ENCODE results near the gene VPS13C. TPM values are rescaled to one million over a fixed set of nuclear protein-coding genes. Genes with fewer than 3 reads are reported as not detected.

The VPS13C gene
- total and polyA plus RNA-seq, 2 donors (not counting 3 experiments of a cell fraction or from before 2014, with no cell fraction given), result 10.8 to 60.3 TPM

- H3K36me3 ChIP-seq (ENCODE audit: control insufficient read depth in 2 of 2, extremely low read depth in 1 of 2, insufficient read depth in 2 of 2, low read length in 2 of 2), result no peaks in the 10 kb centered on the region
- H3K4me1 ChIP-seq (ENCODE audit: control insufficient read depth, extremely low read depth, insufficient read depth, low read length), result no peaks in the 10 kb centered on the region
- FAIRE-seq, result no peak
- no peak for TF ChIP-seq POLR2AphosphoS5 (IDR thresholded peaks at IDR 0.05; ENCODE audit: insufficient read depth, low read depth, low read length)
- no peak for TF ChIP-seq POLR2A (IDR thresholded peaks at IDR 0.05; ENCODE audit: low read depth, low read length)
- no peak for TF ChIP-seq CTCF (IDR thresholded peaks at IDR 0.05; ENCODE audit: extremely low read depth in 1 of 2, insufficient read depth in 1 of 2, low read depth in 1 of 2, low read length in 2 of 2)
- no peak for TF ChIP-seq JUN (IDR thresholded peaks at IDR 0.05; ENCODE audit: borderline replicate concordance, insufficient read depth, insufficient read length, low read depth)
- no peak for TF ChIP-seq FOS (IDR thresholded peaks at IDR 0.05; ENCODE audit: borderline replicate concordance, insufficient read depth, low read length)
- CTCF ChIA-PET, result interaction anchor here (2.1 kb wide), 1 partner anchor 15 kb away, joined by 8 read pairs; no protein-coding TSS in a partner anchor
- POLR2A ChIA-PET, result no interaction called here
- no peaks in the 10 kb centered on the region for H3K9me1 ChIP-seq (replicated peaks; ENCODE audit: control insufficient read depth, extremely low read depth, insufficient read depth, low read length)
- H3K27me3 ChIP-seq (ENCODE audit: control insufficient read depth in 2 of 2, insufficient read depth in 2 of 2, low read length in 2 of 2), result no peaks in the 10 kb centered on the region
- no peaks in the 10 kb centered on the region for H3K79me2 ChIP-seq (ENCODE audit: control insufficient read depth, insufficient read depth, low read length)
- H3K4me2 ChIP-seq (ENCODE audit: insufficient read depth, low read length), result no peak overlapping the region
- intact Hi-C loops (cut with micrococcal nuclease) (no loop called here), dilution Hi-C loops (cut with MboI; ENCODE audit: extremely low pct_ligation_motif_present, low sequenced_read_pairs) (no loop called here)
- H3K9ac ChIP-seq (replicated peaks; ENCODE audit: extremely low read depth, insufficient read depth, low read length), result no peak overlapping the region
- H2AFZ ChIP-seq (ENCODE audit: low read depth, low read length), result no peak overlapping the region
- H3K4me3 ChIP-seq (replicated peaks in 1 of 3; ENCODE audit: insufficient read depth in 1 of 3, low read depth in 1 of 3, low read length in 3 of 3), result no peak overlapping the region
- no TSS peak for BruUV-seq (replicated peaks)
- H4K20me1 ChIP-seq (replicated peaks; ENCODE audit: control insufficient read depth, extremely low read depth, insufficient read depth, low read length), result no peaks in the 10 kb centered on the region
- DNase-seq (ENCODE audit: low read depth, low spot score), result no peak
- no peaks in the 10 kb centered on the region for H3K9me3 ChIP-seq (replicated peaks; ENCODE audit: control insufficient read depth, insufficient read depth, low read length)
- H3K27ac ChIP-seq (ENCODE audit: insufficient read depth, low read depth, low read length), result no peak overlapping the region
Observed at GRCh38 chr15:61818801-61819200, 241.4 kb downstream of the VPS13C start.

GRCh38 chr15:61816856-61817255 lies 243.4 kb downstream of the VPS13C start:
- H3K9me1 ChIP-seq (replicated peaks; ENCODE audit: control insufficient read depth, extremely low read depth, insufficient read depth, low read length), result no peaks in the 10 kb centered on the region
- dilution Hi-C loops (cut with MboI; ENCODE audit: extremely low pct_ligation_motif_present, low sequenced_read_pairs), result no loop called here
- H2AFZ ChIP-seq (ENCODE audit: low read depth, low read length), result no peak overlapping the region
- no peak overlapping the region for H3K4me3 ChIP-seq (replicated peaks in 1 of 3; ENCODE audit: insufficient read depth in 1 of 3, low read depth in 1 of 3, low read length in 3 of 3)
- POLR2A ChIA-PET, result no interaction called here
- H3K79me2 ChIP-seq (ENCODE audit: control insufficient read depth, insufficient read depth, low read length), result no peaks in the 10 kb centered on the region
- H3K36me3 ChIP-seq (ENCODE audit: control insufficient read depth in 2 of 2, extremely low read depth in 1 of 2, insufficient read depth in 2 of 2, low read length in 2 of 2), result no peaks in the 10 kb centered on the region
- no peaks in the 10 kb centered on the region for H3K4me1 ChIP-seq (ENCODE audit: control insufficient read depth, extremely low read depth, insufficient read depth, low read length)
- no peak overlapping the region for H3K4me2 ChIP-seq (ENCODE audit: insufficient read depth, low read length)
- FAIRE-seq (no peak), DNase-seq (ENCODE audit: low read depth, low spot score) (no peak)
- BruUV-seq (replicated peaks), result no TSS peak
- CTCF ChIA-PET, result interaction anchor here (2.0 kb wide), 1 partner anchor 17 kb away, joined by 8 read pairs; no protein-coding TSS in a partner anchor
- H3K9ac ChIP-seq (replicated peaks; ENCODE audit: extremely low read depth, insufficient read depth, low read length), result no peak overlapping the region
- intact Hi-C loops (cut with micrococcal nuclease), result no loop called here
- no peaks in the 10 kb centered on the region for H3K27me3 ChIP-seq (ENCODE audit: control insufficient read depth in 2 of 2, insufficient read depth in 2 of 2, low read length in 2 of 2)
- H4K20me1 ChIP-seq (replicated peaks; ENCODE audit: control insufficient read depth, extremely low read depth, insufficient read depth, low read length), result no peaks in the 10 kb centered on the region
- no peak for TF ChIP-seq POLR2AphosphoS5 (IDR thresholded peaks at IDR 0.05; ENCODE audit: insufficient read depth, low read depth, low read length)
- TF ChIP-seq POLR2A (IDR thresholded peaks at IDR 0.05; ENCODE audit: low read depth, low read length), result no peak
- no peak for TF ChIP-seq CTCF (IDR thresholded peaks at IDR 0.05; ENCODE audit: extremely low read depth in 1 of 2, insufficient read depth in 1 of 2, low read depth in 1 of 2, low read length in 2 of 2)
- no peak for TF ChIP-seq MYC (IDR thresholded peaks at IDR 0.05; ENCODE audit: low read depth, low read length)
- no peak for TF ChIP-seq JUN (IDR thresholded peaks at IDR 0.05; ENCODE audit: borderline replicate concordance, insufficient read depth, insufficient read length, low read depth)
- no peak for TF ChIP-seq EZH2 (IDR thresholded peaks at IDR 0.05; ENCODE audit: borderline replicate concordance, low read depth, low read length, severe bottlenecking)
- TF ChIP-seq GATA2 (IDR thresholded peaks at IDR 0.05; ENCODE audit: insufficient read depth, insufficient read length, low read depth, low read length), result no peak
- no peak for TF ChIP-seq MAX (IDR thresholded peaks at IDR 0.05; ENCODE audit: insufficient read depth, insufficient read length)
- TF ChIP-seq FOS (IDR thresholded peaks at IDR 0.05; ENCODE audit: borderline replicate concordance, insufficient read depth, low read length), result no peak
- H3K9me3 ChIP-seq (replicated peaks; ENCODE audit: control insufficient read depth, insufficient read depth, low read length), result no peaks in the 10 kb centered on the region
- H3K27ac ChIP-seq (ENCODE audit: insufficient read depth, low read depth, low read length), result no peak overlapping the region

Measured in endothelial cell of umbilical vein (primary cell).